Lower leg skin (tissue), 3 donors: ENCODE results near the gene SLFN12L.

Experiments used
- POLR2A ChIP-seq, 2 donors: fragments of 450-650 bp; IDR thresholded peaks; one replicate each; pipeline ENCODE4 v1.6.1; 2016 to 2017; ENCODE audit warnings: antibody characterized with exemption in 2 of 2, mild to moderate bottlenecking in 1 of 2, moderate library complexity in 1 of 2
- TF ChIP-seq, protein P1 (sequence below), 3 donors: fragments of 450-650 bp; IDR thresholded peaks; one replicate each; pipeline ENCODE4 v1.5.1; 2016; ENCODE audit warnings: antibody characterized with exemption in 3 of 3, mild to moderate bottlenecking in 3 of 3, moderate library complexity in 2 of 3

- TF ChIP-seq, protein P1, sequence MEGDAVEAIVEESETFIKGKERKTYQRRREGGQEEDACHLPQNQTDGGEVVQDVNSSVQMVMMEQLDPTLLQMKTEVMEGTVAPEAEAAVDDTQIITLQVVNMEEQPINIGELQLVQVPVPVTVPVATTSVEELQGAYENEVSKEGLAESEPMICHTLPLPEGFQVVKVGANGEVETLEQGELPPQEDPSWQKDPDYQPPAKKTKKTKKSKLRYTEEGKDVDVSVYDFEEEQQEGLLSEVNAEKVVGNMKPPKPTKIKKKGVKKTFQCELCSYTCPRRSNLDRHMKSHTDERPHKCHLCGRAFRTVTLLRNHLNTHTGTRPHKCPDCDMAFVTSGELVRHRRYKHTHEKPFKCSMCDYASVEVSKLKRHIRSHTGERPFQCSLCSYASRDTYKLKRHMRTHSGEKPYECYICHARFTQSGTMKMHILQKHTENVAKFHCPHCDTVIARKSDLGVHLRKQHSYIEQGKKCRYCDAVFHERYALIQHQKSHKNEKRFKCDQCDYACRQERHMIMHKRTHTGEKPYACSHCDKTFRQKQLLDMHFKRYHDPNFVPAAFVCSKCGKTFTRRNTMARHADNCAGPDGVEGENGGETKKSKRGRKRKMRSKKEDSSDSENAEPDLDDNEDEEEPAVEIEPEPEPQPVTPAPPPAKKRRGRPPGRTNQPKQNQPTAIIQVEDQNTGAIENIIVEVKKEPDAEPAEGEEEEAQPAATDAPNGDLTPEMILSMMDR (IDR thresholded peaks at IDR 0.05) = no peak
- TF ChIP-seq POLR2A (IDR thresholded peaks at IDR 0.05) = no peak
These were observed 49.1 kb upstream of the SLFN12L start for GRCh38 chr17:35586569-35587073.
